T-cell (primary cell): Measurements from ENCODE around the gene LGALS7. TPM values are rescaled to one million over a fixed set of nuclear protein-coding genes. Genes with fewer than 3 reads are reported as not detected.

Source experiments
- ATAC-seq, 4 experiments: fragments of 200-7000 bp in 3 of 4; fragments of 150-1000 bp in 1 of 4; cut with Tn5 transposase; replicated peaks in 1 of 4; 1 replicate in 3 of 4; 2 replicates in 1 of 4; pipeline ENCODE4 v1.10.0; 2021; ENCODE audit warnings: moderate library complexity in 3 of 4, mild to moderate bottlenecking in 2 of 4, moderate number of reproducible peaks in 1 of 4
- CTCF ChIA-PET, 2 donors: fragments of 300-600 bp; sonication (Branson Sonifier 250); formaldehyde crosslinking; loops; one replicate each; lab custom pipeline; 2022; ENCODE audit warnings: antibody characterized with exemption in 2 of 2; lab: Charles Lee
- POLR2A ChIA-PET, 2 donors: fragments of 300-600 bp; sonication (Branson Sonifier 250); formaldehyde crosslinking; loops; one replicate each; lab custom pipeline; 2022; ENCODE audit warnings: antibody characterized with exemption in 2 of 2; lab: Charles Lee
- DNase-seq, 35 experiments: peaks; one replicate each; pipeline versions ENCODE4 v3.0.0 to v3.0.0-alpha.2; 2013 to 2023
- H3K27ac ChIP-seq: one replicate; pipeline ENCODE4 v1.5.1; 2013; ENCODE audit warnings: low read length
- H3K27me3 ChIP-seq, 2 experiments: replicated peaks in 1 of 2; 1 replicate in 1 of 2; 2 replicates in 1 of 2; pipeline versions ENCODE4 v1.6.1 to v1.7.0; 2013; ENCODE audit warnings: low read length in 1 of 2, mixed read lengths in 1 of 2; ENCODE audit not compliant: control insufficient read depth in 2 of 2, insufficient read depth in 2 of 2; ENCODE audit errors: extremely low read depth in 1 of 2
- H3K36me3 ChIP-seq, 2 donors: 1 replicate in 1 of 2; 2 replicates in 1 of 2; pipeline versions ENCODE4 v1.6.1 to v1.7.0; 2013; ENCODE audit warnings: low read length in 1 of 2; ENCODE audit not compliant: control insufficient read depth in 2 of 2, insufficient read depth in 1 of 2; ENCODE audit errors: extremely low read depth in 1 of 2
- H3K4me1 ChIP-seq, 2 experiments: 1 replicate in 1 of 2; 2 replicates in 1 of 2; pipeline versions ENCODE4 v1.6.1 to v1.7.0; 2013; ENCODE audit warnings: low read length in 2 of 2, mixed read lengths in 1 of 2; ENCODE audit not compliant: insufficient read depth in 2 of 2, control insufficient read depth in 1 of 2; ENCODE audit errors: extremely low read depth in 1 of 2
- H3K4me3 ChIP-seq, 2 donors: 1 replicate in 1 of 2; 2 replicates in 1 of 2; pipeline versions ENCODE4 v1.5.1 to v1.7.0; 2013; ENCODE audit warnings: mild to moderate bottlenecking in 2 of 2, low read length in 1 of 2, moderate library complexity in 1 of 2; ENCODE audit not compliant: control insufficient read depth in 1 of 2; ENCODE audit errors: extremely low read depth in 1 of 2
- H3K9me3 ChIP-seq: 2 replicates; pipeline ENCODE4 v1.7.0; 2013
- H3K27ac Mint-ChIP-seq, 2 donors: one replicate each; pipeline ENCODE4 v1.8.0; 2020 to 2021; ENCODE audit warnings: mild to moderate bottlenecking in 2 of 2, mixed read lengths in 2 of 2
- H3K27me3 Mint-ChIP-seq, 2 donors: one replicate each; pipeline ENCODE4 v1.8.0; 2021 to 2022; ENCODE audit warnings: mixed read lengths in 2 of 2
- H3K36me3 Mint-ChIP-seq: one replicate; pipeline ENCODE4 v1.8.0; 2021; ENCODE audit warnings: mixed read lengths
- H3K4me1 Mint-ChIP-seq, 3 donors: one replicate each; pipeline ENCODE4 v1.8.0; 2020 to 2022; ENCODE audit warnings: mixed read lengths in 3 of 3, mild to moderate bottlenecking in 1 of 3
- H3K4me3 Mint-ChIP-seq, 3 donors: one replicate each; pipeline ENCODE4 v1.8.0; 2020 to 2022; ENCODE audit warnings: mild to moderate bottlenecking in 3 of 3, mixed read lengths in 3 of 3, moderate library complexity in 3 of 3
- H3K9me3 Mint-ChIP-seq, 3 donors: one replicate each; pipeline ENCODE4 v1.8.0; 2020 to 2022; ENCODE audit warnings: mixed read lengths in 3 of 3
- WGBS: methylation state at CpG from one replicate; pipeline ENCODE4 v1.1.5; 2013; ENCODE audit warnings: missing lambda C conversion rate; ENCODE audit not compliant: insufficient coverage; 5-methylcytosine and 5-hydroxymethylcytosine counted together
- total RNA-seq, 35 experiments: library from RNA in 6 of 35; stranded (reverse) in 6 of 35; fragments of 120-200 nt in 1 of 35; gene quantifications; one replicate each; pipeline versions ENCODE4 v1.2.1 to v1.2.4 and lab custom pipeline; 2013 to 2026

The LGALS7 gene
- total RNA-seq, 5 donors from 2014 or later (not counting 1 experiment from before 2014, with no cell fraction given): not detected

GRCh38 chr19:38726284-38726673 is 47.0 kb downstream of the LGALS7 start:
- CTCF ChIA-PET: no interaction called here
- Mint-ChIP-seq H3K4me1 (peaks cover 11 to 15% (median 12%) of the 10 kb centered on the region in 3 donors), H3K27me3 (no peaks in the 10 kb centered on the region), H3K27ac (peak overlapping the region in 1 of 2 donors; percentile 61), H3K4me3 (no peak overlapping the region), H3K36me3 (peaks cover 8% of the 10 kb centered on the region), H3K9me3 (no peaks in the 10 kb centered on the region)
- no peak for DNase-seq
- H3K4me1 ChIP-seq: peaks cover 0 to 31% of the 10 kb centered on the region in 2 experiments
- WGBS: 96% methylated on average over 6 of the region's 6 CpGs
- H3K27me3 ChIP-seq: no peaks in the 10 kb centered on the region
- peak overlapping the region; percentile 55 for H3K27ac ChIP-seq
- POLR2A ChIA-PET: no interaction called here
- no peak overlapping the region for H3K4me3 ChIP-seq
- no peaks in the 10 kb centered on the region for H3K9me3 ChIP-seq
- peaks cover 5 to 65% of the 10 kb centered on the region in 2 donors for H3K36me3 ChIP-seq
- no peak for ATAC-seq

GRCh38 chr19:38725469-38726283 is 47.6 kb downstream of the LGALS7 start:
- Mint-ChIP-seq H3K27me3 (no peaks in the 10 kb centered on the region), H3K4me1 (peaks cover 11 to 15% (median 12%) of the 10 kb centered on the region in 3 donors), H3K9me3 (no peaks in the 10 kb centered on the region), H3K4me3 (no peak overlapping the region), H3K36me3 (peaks cover 8% of the 10 kb centered on the region), H3K27ac (peak overlapping the region in 1 of 2 donors; percentile 61)
- ChIA-PET CTCF (interaction anchor here in 1 of 2 donors (0.5 kb wide), 1 partner anchor 111 kb away, joined by 13 read pairs; no protein-coding TSS in a partner anchor), POLR2A (no interaction called here)
- Histone ChIP-seq H3K36me3 (peaks cover 5 to 65% of the 10 kb centered on the region in 2 donors), H3K4me3 (no peak overlapping the region), H3K9me3 (no peaks in the 10 kb centered on the region), H3K27me3 (no peaks in the 10 kb centered on the region), H3K27ac (peak overlapping the region; percentile 55), H3K4me1 (peaks cover 0 to 31% of the 10 kb centered on the region in 2 experiments)
- no peak for DNase-seq
- 96% methylated on average over 11 of the region's 21 CpGs for WGBS
- ATAC-seq: no peak

GRCh38 chr19:38723990-38724854 is 49.1 kb downstream of the LGALS7 start:
- WGBS: 94% methylated on average over 20 of the region's 42 CpGs

GRCh38 chr19:38723606-38723965 is 49.7 kb downstream of the LGALS7 start:
- POLR2A ChIA-PET: no interaction called here
- 89% methylated on average over 1 of the region's 11 CpGs for WGBS
- CTCF ChIA-PET: interaction anchor here in 1 of 2 donors (0.6 kb wide), 1 partner anchor 12 kb away, joined by 5 read pairs; no protein-coding TSS in a partner anchor
- H3K4me3 Mint-ChIP-seq: no peak overlapping the region
- H3K9me3 Mint-ChIP-seq: no peaks in the 10 kb centered on the region
- Histone ChIP-seq H3K36me3 (peaks cover 5 to 73% of the 10 kb centered on the region in 2 donors), H3K27me3 (no peaks in the 10 kb centered on the region), H3K27ac (no peak overlapping the region), H3K4me3 (no peak overlapping the region), H3K9me3 (no peaks in the 10 kb centered on the region), H3K4me1 (peaks cover 0 to 25% of the 10 kb centered on the region in 2 experiments)
- H3K4me1 Mint-ChIP-seq: peaks cover 0 to 7% (median 4%) of the 10 kb centered on the region in 3 donors
- H3K36me3 Mint-ChIP-seq: peaks cover 6% of the 10 kb centered on the region
- no peak for ATAC-seq
- no peak overlapping the region for H3K27ac Mint-ChIP-seq
- H3K27me3 Mint-ChIP-seq: no peaks in the 10 kb centered on the region
- DNase-seq: no peak

More at GRCh38 chr19:38723990-38724854, 49.1 kb downstream of the LGALS7 start:
- Mint-ChIP-seq H3K27me3 (no peaks in the 10 kb centered on the region), H3K27ac (no peak overlapping the region), H3K9me3 (no peaks in the 10 kb centered on the region), H3K36me3 (peaks cover 6% of the 10 kb centered on the region), H3K4me1 (peaks cover 0 to 7% (median 4%) of the 10 kb centered on the region in 3 donors), H3K4me3 (no peak overlapping the region)
- Histone ChIP-seq H3K9me3 (no peaks in the 10 kb centered on the region), H3K27me3 (no peaks in the 10 kb centered on the region), H3K27ac (no peak overlapping the region), H3K4me1 (peaks cover 0 to 25% of the 10 kb centered on the region in 2 experiments), H3K36me3 (peaks cover 5 to 73% of the 10 kb centered on the region in 2 donors), H3K4me3 (no peak overlapping the region)
- POLR2A ChIA-PET: no interaction called here
- no peak for ATAC-seq
- CTCF ChIA-PET: no interaction called here
- no peak for DNase-seq

GRCh38 chr19:38722947-38723605 is 50.2 kb downstream of the LGALS7 start:
- Histone ChIP-seq H3K27me3 (no peaks in the 10 kb centered on the region), H3K27ac (no peak overlapping the region), H3K9me3 (no peaks in the 10 kb centered on the region), H3K36me3 (peaks cover 5 to 74% of the 10 kb centered on the region in 2 donors), H3K4me3 (no peak overlapping the region), H3K4me1 (peaks cover 0 to 25% of the 10 kb centered on the region in 2 experiments)
- Mint-ChIP-seq H3K27me3 (no peaks in the 10 kb centered on the region), H3K27ac (no peak overlapping the region), H3K36me3 (peaks cover 6% of the 10 kb centered on the region), H3K4me1 (peaks cover 0 to 7% (median 4%) of the 10 kb centered on the region in 3 donors), H3K4me3 (no peak overlapping the region), H3K9me3 (no peaks in the 10 kb centered on the region)
- DNase-seq (no peak), ATAC-seq (no peak)
- 100% methylated on average over 4 of the region's 10 CpGs for WGBS
- ChIA-PET CTCF (interaction anchor here in 1 of 2 donors (0.6 kb wide), 1 partner anchor 11 kb away, joined by 5 read pairs; no protein-coding TSS in a partner anchor), POLR2A (no interaction called here)
